ENCODE measurements around the gene DUSP16. TPM values are rescaled to one million over a fixed set of nuclear protein-coding genes. Genes with fewer than 3 reads are reported as not detected.

Gene DUSP16
- total and polyA plus RNA-seq, 2 of the 8 experiments (the other 6 are each of a cell fraction or from before 2014, with no cell fraction given), result 31.6 to 55.9 TPM

GRCh38 chr12:12447837-12448236 lies 114.8 kb downstream of the DUSP16 start:
- H2BK15ac ChIP-seq (ENCODE audit: low read length), result no peak overlapping the region
- CTCF ChIA-PET (ENCODE audit: partially characterized antibody), result interaction anchor here (0.6 to 1.1 kb wide), 5 partner anchors 10 to 96 kb away, joined by 3 to 4 read pairs (median 3); no protein-coding TSS in a partner anchor
- POLR2A ChIA-PET (ENCODE audit: partially characterized antibody), result no interaction called here

More at GRCh38 chr12:12447837-12448236, 114.8 kb downstream of the DUSP16 start:
- no peaks in the 10 kb centered on the region for H3K79me1 ChIP-seq (ENCODE audit: low read depth, low read length)
- no peak overlapping the region for H3K4me2 ChIP-seq (ENCODE audit: insufficient read depth in 1 of 2, low read depth in 2 of 2, low read length in 2 of 2)
- H4K5ac ChIP-seq (ENCODE audit: insufficient read length, low read depth, low read length), result no peak overlapping the region
- no peak overlapping the region for H3K14ac ChIP-seq (ENCODE audit: insufficient read length)
- no peak overlapping the region for H3K27ac ChIP-seq (ENCODE audit: low read depth, low read length)
- no peak overlapping the region for H2AK5ac ChIP-seq (ENCODE audit: low read depth, low read length)
- no peaks in the 10 kb centered on the region for H4K20me1 ChIP-seq (replicated peaks in 1 of 2; ENCODE audit: control insufficient read depth in 1 of 2, insufficient read depth in 2 of 2, low read length in 2 of 2)
- no peak overlapping the region for H3K4me3 ChIP-seq (ENCODE audit: extremely low read depth in 1 of 4, insufficient read depth in 2 of 4, low read depth in 3 of 4, low read length in 4 of 4)
- H3K27me3 ChIP-seq (replicated peaks in 1 of 4; ENCODE audit: control insufficient read depth in 3 of 4, extremely low read depth in 1 of 4, insufficient read depth in 3 of 4, low read length in 3 of 4), result no peaks in the 10 kb centered on the region
- no peak overlapping the region for H2BK5ac ChIP-seq (ENCODE audit: low read depth, low read length)
- no peaks in the 10 kb centered on the region for H3K79me2 ChIP-seq (ENCODE audit: control insufficient read depth in 1 of 2, insufficient read depth in 2 of 2, low read length in 2 of 2)
- no peak overlapping the region for H2BK12ac ChIP-seq (ENCODE audit: low read depth, low read length)
- no peaks in the 10 kb centered on the region for H3K23me2 ChIP-seq (ENCODE audit: low read depth, low read length)
- FAIRE-seq, result no peak
- H2BK120ac ChIP-seq (replicated peaks; ENCODE audit: low read depth, low read length), result no peak overlapping the region
- H3K4ac ChIP-seq (replicated peaks; ENCODE audit: insufficient read length, low read depth, low read length), result no peak overlapping the region
- no peak overlapping the region for H3K9ac ChIP-seq (replicated peaks in 1 of 4; ENCODE audit: extremely low read depth in 1 of 4, low read depth in 3 of 4, low read length in 3 of 4)
- WGBS, 2 experiments (ENCODE audit: extremely low coverage in 1 of 2, insufficient coverage in 1 of 2, insufficient read length in 1 of 2, insufficient replicate concordance in 2 of 2, low coverage in 1 of 2, low lambda C conversion rate in 2 of 2, missing lambda C conversion rate in 1 of 2), result 93% methylated on average over 10 of the region's 10 CpGs; no CpG with 5 or more reads in 1 of the 2 experiments
- H3K23ac ChIP-seq (ENCODE audit: insufficient read length), result no peak overlapping the region
- H3K4me1 ChIP-seq (replicated peaks in 1 of 4; ENCODE audit: control insufficient read depth in 3 of 4, insufficient read depth in 4 of 4, low read length in 3 of 4), result peaks cover 0 to 3% (median 0%) of the 10 kb centered on the region in 4 experiments; a peak in 1 of 7 replicates
- no peak overlapping the region for H3K18ac ChIP-seq (ENCODE audit: extremely low read depth, low read length)
- H3K36me3 ChIP-seq (ENCODE audit: control insufficient read depth in 2 of 4, insufficient read depth in 4 of 4, low read length in 3 of 4), result no peaks in the 10 kb centered on the region
- H4K91ac ChIP-seq (replicated peaks; ENCODE audit: insufficient read length, low read length), result no peak overlapping the region
- H3K56ac ChIP-seq (replicated peaks; ENCODE audit: insufficient read length, low read depth, low read length), result no peak overlapping the region
- H2BK20ac ChIP-seq (ENCODE audit: low read length), result no peak overlapping the region
- H4K8ac ChIP-seq (ENCODE audit: extremely low read depth, insufficient read depth, low read length), result no peak overlapping the region
- no peak for TF ChIP-seq BACH1 (IDR thresholded peaks at IDR 0.05; ENCODE audit: low read length)
- DNase-seq (ENCODE audit: low read depth in 1 of 2, low spot score in 2 of 2), result no peak
- H2AFZ ChIP-seq (ENCODE audit: low read length), result no peak overlapping the region
- H3K9me3 ChIP-seq (ENCODE audit: insufficient read depth in 2 of 2, low read depth in 1 of 2, low read length in 1 of 2), result no peaks in the 10 kb centered on the region
